Renal cortex interstitium (tissue), 11 donors: Measurements from ENCODE around the gene SLC9A8. TPM values are rescaled to one million over a fixed set of nuclear protein-coding genes. Genes with fewer than 3 reads are reported as not detected.

Source experiments
- DNase-seq, 11 donors: peaks; one replicate each; pipeline ENCODE4 v3.0.0-alpha.2; 2013; ENCODE audit warnings: low read depth in 9 of 11, low spot score in 4 of 11; ENCODE audit errors: extremely low read depth in 1 of 11
- polyA plus RNA-seq, 3 donors: library from polyadenylated mRNA; unstranded; fragments of 120-200 nt; gene quantifications; one replicate each; pipeline ENCODE4 v1.2.1, GENCODE V29; 2013; ENCODE audit not compliant: insufficient read length in 3 of 3

The SLC9A8 gene
- polyA plus RNA-seq, 3 donors = 8.3 to 12.5 (median 9.4) TPM

GRCh38 chr20:49924247-49924646 lies 111.6 kb downstream of the SLC9A8 start:
- no peak for DNase-seq

- DNase-seq = no peak
Measured at GRCh38 chr20:49925901-49926454, 113.3 kb downstream of the SLC9A8 start.

- peak in 5 of 11 donors; percentile 62 to 80 (median 72) for DNase-seq
Measured at GRCh38 chr20:49928411-49929141, 115.9 kb downstream of the SLC9A8 start.

GRCh38 chr20:49929142-49929494 lies 116.5 kb downstream of the SLC9A8 start:
- DNase-seq = no peak

- no peak for DNase-seq
Measured at GRCh38 chr20:49935746-49936152, 123.1 kb downstream of the SLC9A8 start.

- peak; percentile 78 to 92 (median 89) for DNase-seq
Measured at GRCh38 chr20:49936153-49937026, 123.8 kb downstream of the SLC9A8 start, which contains the start of gene RNF114. TSS of gene RNF114 (plus strand) at chr20:49936397. CDS start at chr20:49936413, 16 bp downstream.

GRCh38 chr20:49937027-49937929 lies 124.7 kb downstream of the SLC9A8 start:
- peak in 2 of 11 donors; percentile 57 to 61 for DNase-seq

- DNase-seq = no peak
Measured at GRCh38 chr20:49938173-49939163, 125.8 kb downstream of the SLC9A8 start.

- DNase-seq = no peak
Measured at GRCh38 chr20:49941456-49941855, 128.8 kb downstream of the SLC9A8 start.

Other genes starting within 250 kb of the SLC9A8 start
- gene PTGIS, start 244.7 kb upstream of the SLC9A8 start, polyA plus RNA-seq = 10 to 100 TPM; 32.4 to 38.9 (median 34.6) TPM
- 10 to 100 TPM; 44.2 to 52.1 (median 50.5) TPM for gene B4GALT5, start 99.0 kb upstream of the SLC9A8 start, polyA plus RNA-seq
- 10 to 100 TPM in 1 of 3 donors, 1 to 10 TPM in 2; 9.3 to 11.1 (median 9.9) TPM for gene SPATA2, start 102.7 kb downstream of the SLC9A8 start, polyA plus RNA-seq
- gene RNF114, start 123.6 kb downstream of the SLC9A8 start, polyA plus RNA-seq = 10 to 100 TPM; 66.1 to 86.6 (median 74.4) TPM
- gene SNAI1, start 170.2 kb downstream of the SLC9A8 start, polyA plus RNA-seq = 10 to 100 TPM in 2 of 3 donors, 1 to 10 TPM in 1; 9.6 to 14.3 (median 14.2) TPM